Fibroblast of lung (primary cell): ENCODE results near the gene NTSR2. TPM values are rescaled to one million over a fixed set of nuclear protein-coding genes. Genes with fewer than 3 reads are reported as not detected.

ENCODE experiments used
- DNase-seq, 2 donors: peaks; one replicate each; pipeline versions ENCODE4 v3.0.0 to v3.0.0-alpha.2; 2010; ENCODE audit warnings: low read depth in 2 of 2
- H2AFZ ChIP-seq: 2 replicates; pipeline ENCODE4 v1.5.1; 2012; ENCODE audit warnings: low read length, control low read depth, inconsistent platforms
- H3K27ac ChIP-seq: 2 replicates; pipeline ENCODE4 v1.5.1; 2011; ENCODE audit warnings: low read length, control low read depth; ENCODE audit not compliant: insufficient read depth
- H3K27me3 ChIP-seq: 2 replicates; pipeline ENCODE4 v1.5.1; 2011; ENCODE audit warnings: mild to moderate bottlenecking, low read length; ENCODE audit not compliant: control insufficient read depth, insufficient read depth
- H3K36me3 ChIP-seq: 2 replicates; pipeline ENCODE4 v1.5.1; 2011; ENCODE audit warnings: low read length; ENCODE audit not compliant: control insufficient read depth, insufficient read depth
- H3K4me1 ChIP-seq: 2 replicates; pipeline ENCODE4 v1.5.1; 2011; ENCODE audit warnings: low read length; ENCODE audit not compliant: control insufficient read depth, insufficient read depth; ENCODE audit errors: extremely low read depth
- H3K4me2 ChIP-seq: 2 replicates; pipeline ENCODE4 v1.5.1; 2011; ENCODE audit warnings: low read length, control low read depth; ENCODE audit not compliant: insufficient read depth; ENCODE audit errors: extremely low read depth
- H3K4me3 ChIP-seq, 4 experiments: fragments of 200-600 bp in 1 of 4; sonication (generic) in 1 of 4; replicated peaks in 1 of 4; 2 replicates each; pipeline ENCODE4 v1.5.1; 2011 to 2016; ENCODE audit warnings: low read length in 4 of 4, low read depth in 3 of 4, mild to moderate bottlenecking in 3 of 4, control low read depth in 2 of 4, inconsistent platforms in 1 of 4, mixed read lengths in 1 of 4; ENCODE audit not compliant: insufficient read depth in 1 of 4; ENCODE audit errors: control extremely low read depth in 1 of 4
- H3K79me2 ChIP-seq: 2 replicates; pipeline ENCODE4 v1.5.1; 2012; ENCODE audit warnings: mild to moderate bottlenecking, low read length, inconsistent platforms; ENCODE audit not compliant: control insufficient read depth, insufficient read depth
- H3K9ac ChIP-seq: 2 replicates; pipeline ENCODE4 v1.5.1; 2011; ENCODE audit warnings: mild to moderate bottlenecking, low read length, control low read depth; ENCODE audit not compliant: insufficient read depth
- H3K9me3 ChIP-seq: 2 replicates; pipeline ENCODE4 v1.5.1; 2012; ENCODE audit warnings: low read depth, low read length; ENCODE audit not compliant: control insufficient read depth, insufficient read depth
- H4K20me1 ChIP-seq: 2 replicates; pipeline ENCODE4 v1.5.1; 2011; ENCODE audit warnings: low read length; ENCODE audit not compliant: control insufficient read depth, insufficient read depth; ENCODE audit errors: extremely low read depth
- CTCF ChIP-seq, 2 donors: IDR thresholded peaks in 1 of 2; conservative IDR thresholded peaks in 1 of 2; 1 replicate in 1 of 2; 2 replicates in 1 of 2; pipeline ENCODE4 v1.5.1; 2011 to 2012; ENCODE audit warnings: low read length in 2 of 2, control low read depth in 1 of 2, inconsistent platforms in 1 of 2, low read depth in 1 of 2, mild to moderate bottlenecking in 1 of 2
- EZH2 ChIP-seq: IDR thresholded peaks from 2 replicates; pipeline ENCODE4 v1.5.1; 2012; ENCODE audit warnings: low read length, control low read depth, mild to moderate bottlenecking; ENCODE audit errors: missing control alignments
- polyA plus RNA-seq, 2 donors: library from polyadenylated mRNA; depleted of rRNA in 1 of 2; stranded (reverse) in 1 of 2; unstranded in 1 of 2; fragments of >200 nt; gene quantifications; 2 replicates each; pipeline ENCODE4 v1.2.1, GENCODE V29; 2011 to 2012; ENCODE audit warnings: missing spikeins in 1 of 2
- total RNA-seq: library from RNA; depleted of rRNA; stranded (reverse); fragments of >200 nt; gene quantifications from 2 replicates; pipeline ENCODE4 v1.2.1, GENCODE V29; 2014

The NTSR2 gene
- total and polyA plus RNA-seq, 2 donors (not counting 1 experiment from before 2014, with no cell fraction given), result not detected

- no peaks in the 10 kb centered on the region for H3K9me3 ChIP-seq
- no peak overlapping the region for H3K9ac ChIP-seq
- TF ChIP-seq EZH2, result no peak
- TF ChIP-seq CTCF (conservative IDR thresholded peaks at IDR 0.05 in 1 of 2, IDR thresholded peaks at IDR 0.05 in 1 of 2; ENCODE audit: low read depth in 1 of 2, low read length in 2 of 2), result no peak
- H4K20me1 ChIP-seq, result no peaks in the 10 kb centered on the region
- no peak overlapping the region for H3K4me3 ChIP-seq
- H3K4me2 ChIP-seq, result no peak overlapping the region
- peaks cover 27% of the 10 kb centered on the region for H3K27me3 ChIP-seq
- no peak for DNase-seq
- no peaks in the 10 kb centered on the region for H3K36me3 ChIP-seq
- H2AFZ ChIP-seq, result no peak overlapping the region
- no peaks in the 10 kb centered on the region for H3K79me2 ChIP-seq
- peaks cover 4% of the 10 kb centered on the region for H3K4me1 ChIP-seq
- no peak overlapping the region for H3K27ac ChIP-seq
Observed at GRCh38 chr2:11718606-11719005, 48.6 kb upstream of the NTSR2 start.

GRCh38 chr2:11717623-11718022 is 47.6 kb upstream of the NTSR2 start:
- no peaks in the 10 kb centered on the region for H3K9me3 ChIP-seq
- peaks cover 25% of the 10 kb centered on the region for H3K27me3 ChIP-seq
- no peak overlapping the region for H3K9ac ChIP-seq
- no peaks in the 10 kb centered on the region for H3K36me3 ChIP-seq
- H2AFZ ChIP-seq, result no peak overlapping the region
- no peak overlapping the region for H3K27ac ChIP-seq
- DNase-seq, result no peak
- H4K20me1 ChIP-seq, result no peaks in the 10 kb centered on the region
- no peaks in the 10 kb centered on the region for H3K79me2 ChIP-seq
- H3K4me2 ChIP-seq, result no peak overlapping the region
- TF ChIP-seq CTCF (conservative IDR thresholded peaks at IDR 0.05 in 1 of 2, IDR thresholded peaks at IDR 0.05 in 1 of 2; ENCODE audit: low read depth in 1 of 2, low read length in 2 of 2) (no peak), EZH2 (no peak)
- H3K4me1 ChIP-seq, result peaks cover 4% of the 10 kb centered on the region
- H3K4me3 ChIP-seq, result no peak overlapping the region

- Histone ChIP-seq H3K36me3 (no peaks in the 10 kb centered on the region), H3K27ac (no peak overlapping the region), H3K9ac (no peak overlapping the region), H2AFZ (peak overlapping the region; percentile 39), H4K20me1 (no peaks in the 10 kb centered on the region), H3K79me2 (no peaks in the 10 kb centered on the region), H3K4me1 (peaks cover 7% of the 10 kb centered on the region), H3K4me2 (no peak overlapping the region), H3K9me3 (no peaks in the 10 kb centered on the region), H3K4me3 (no peak overlapping the region), H3K27me3 (peaks cover 20% of the 10 kb centered on the region)
- TF ChIP-seq CTCF (conservative IDR thresholded peaks at IDR 0.05 in 1 of 2, IDR thresholded peaks at IDR 0.05 in 1 of 2; ENCODE audit: low read depth in 1 of 2, low read length in 2 of 2) (no peak), EZH2 (no peak)
- DNase-seq, result peak in 1 of 2 donors; percentile 83
Observed at GRCh38 chr2:11716689-11717321, 46.8 kb upstream of the NTSR2 start.
